ENCODE results near the gene PRKCSH.
"Not testable (repeated sequence)": the region's sequence is repeated elsewhere in the genome, so short reads cannot be mapped to it uniquely, and the experiment has no call there.

The PRKCSH gene

GRCh38 chr19:11450570-11451326 lies 15.3 kb downstream of the PRKCSH start:
- DNase-seq (ENCODE audit: low spot score): no peak

GRCh38 chr19:11451327-11451870 lies 16.0 kb downstream of the PRKCSH start:
- no peak for DNase-seq (ENCODE audit: low spot score)

- no peak for DNase-seq (ENCODE audit: low spot score)
These were observed 16.6 kb downstream of the PRKCSH start for GRCh38 chr19:11451871-11452619.

GRCh38 chr19:11452620-11453310 lies 17.3 kb downstream of the PRKCSH start:
- DNase-seq (ENCODE audit: low spot score): no peak

- no peak for DNase-seq (ENCODE audit: low spot score)
These were observed 18.3 kb downstream of the PRKCSH start for GRCh38 chr19:11453468-11454341.

- not testable (repeated sequence) for DNase-seq (ENCODE audit: low spot score)
These were observed 19.8 kb downstream of the PRKCSH start for GRCh38 chr19:11455233-11455554.

GRCh38 chr19:11456659-11457058 lies 21.2 kb downstream of the PRKCSH start:
- DNase-seq (ENCODE audit: low spot score): no peak

- DNase-seq (ENCODE audit: low spot score): no peak
These were observed 21.7 kb downstream of the PRKCSH start for GRCh38 chr19:11457115-11457514.

- no peak for DNase-seq (ENCODE audit: low spot score)
These were observed 22.4 kb downstream of the PRKCSH start for GRCh38 chr19:11457831-11458230.

- no peak for DNase-seq (ENCODE audit: low spot score)
These were observed 22.9 kb downstream of the PRKCSH start for GRCh38 chr19:11458236-11458900.

- not testable (repeated sequence) for DNase-seq (ENCODE audit: low spot score)
These were observed 23.5 kb downstream of the PRKCSH start for GRCh38 chr19:11458912-11459311.

- DNase-seq (ENCODE audit: low spot score): no peak
These were observed 24.8 kb downstream of the PRKCSH start for GRCh38 chr19:11460207-11460606.

- no peak for DNase-seq (ENCODE audit: low spot score)
These were observed 26.0 kb downstream of the PRKCSH start for GRCh38 chr19:11461453-11461852.

- DNase-seq (ENCODE audit: low spot score): no peak
These were observed 28.0 kb downstream of the PRKCSH start for GRCh38 chr19:11463391-11463790.

GRCh38 chr19:11464333-11465265 lies 29.2 kb downstream of the PRKCSH start:
- no peak for DNase-seq (ENCODE audit: low spot score)

GRCh38 chr19:11465600-11465999 lies 30.2 kb downstream of the PRKCSH start:
- no peak for DNase-seq (ENCODE audit: low spot score)

GRCh38 chr19:11468266-11468845 lies 32.9 kb downstream of the PRKCSH start:
- not testable (repeated sequence) for DNase-seq (ENCODE audit: low spot score)

GRCh38 chr19:11473725-11474124 lies 38.3 kb downstream of the PRKCSH start:
- DNase-seq (ENCODE audit: low spot score): no peak

- not testable (repeated sequence) for DNase-seq (ENCODE audit: low spot score)
These were observed 39.9 kb downstream of the PRKCSH start for GRCh38 chr19:11475343-11475742.

GRCh38 chr19:11475861-11476260 lies 40.4 kb downstream of the PRKCSH start:
- no peak for DNase-seq (ENCODE audit: low spot score)
